Sciatic nerve (tissue), 2 donors: ENCODE results near the gene RANBP6. TPM values are rescaled to one million over a fixed set of nuclear protein-coding genes. Genes with fewer than 3 reads are reported as not detected.
"Not testable (repeated sequence)": the region's sequence is repeated elsewhere in the genome, so short reads cannot be mapped to it uniquely, and the experiment has no call there.

Experiments used
- ATAC-seq: fragments of 200-7000 bp; cut with Tn5 transposase; one replicate; pipeline ENCODE4 v1.9.1; 2020; ENCODE audit warnings: mild to moderate bottlenecking, moderate library complexity
- DNase-seq: peaks from one replicate; pipeline ENCODE4 v3.0.0-alpha.2; 2020; ENCODE audit warnings: low spot score
- intact Hi-C: fragments of 100-400 bp; cut with DNase I; formaldehyde crosslinking; loops from one replicate; pipeline ENCODE4 v1.14.2; 2022
- total RNA-seq: library from RNA; stranded (reverse); fragmentation: NEBNext Ultra II Directional; extraction: Animal tissue kit (Norgen Biotek cat#: 25700); gene quantifications from one replicate; pipeline ENCODE4 v1.2.1, GENCODE V29; 2021
- donor health status: DM: no; HTN: no; CAD: no.
- donor health status: DM: no; HTN: no; CAD: no.

Gene RANBP6
- 13.2 TPM for total RNA-seq

- intact Hi-C loops, result no loop called here
- ATAC-seq, result peak; percentile 100
- DNase-seq, result peak; percentile 94
Observed at GRCh38 chr9:6015278-6016157, at the start of gene RANBP6. Gene RANBP6, minus strand, starts transcription at chr9:6015624. Its CDS starts 17 bp downstream, at chr9:6015607.

- ATAC-seq, intact Hi-C loops, DNase-seq: not testable (repeated sequence)
Observed at GRCh38 chr9:6063146-6063545, 47.7 kb upstream of the RANBP6 start.

- intact Hi-C loops, result loop anchor here (10.0 kb wide), 1 partner anchor 171 kb away; no protein-coding TSS in a partner anchor
- DNase-seq, result no peak
- ATAC-seq, result no peak
Observed at GRCh38 chr9:6055666-6056065, 40.2 kb upstream of the RANBP6 start.

- DNase-seq (no peak), ATAC-seq (peak; percentile 73)
- intact Hi-C loops, result loop anchor here (10.0 kb wide), 1 partner anchor 170 kb away; no protein-coding TSS in a partner anchor
Observed at GRCh38 chr9:6055216-6055615, 39.8 kb upstream of the RANBP6 start.

- DNase-seq (peak; percentile 78), ATAC-seq (peak; percentile 86)
- intact Hi-C loops, result loop anchor here (10.0 kb wide), 1 partner anchor 170 kb away; no protein-coding TSS in a partner anchor
Observed at GRCh38 chr9:6054280-6055099, 39.1 kb upstream of the RANBP6 start.

GRCh38 chr9:6052293-6052919 is 37.0 kb upstream of the RANBP6 start:
- intact Hi-C loops, result loop anchor here (10.0 kb wide), 1 partner anchor 168 kb away; no protein-coding TSS in a partner anchor
- DNase-seq (no peak), ATAC-seq (no peak)

- intact Hi-C loops, result loop anchor here (10.0 kb wide), 1 partner anchor 167 kb away; no protein-coding TSS in a partner anchor
- no peak for DNase-seq
- no peak for ATAC-seq
Observed at GRCh38 chr9:6051511-6051950, 36.1 kb upstream of the RANBP6 start.

- DNase-seq (no peak), ATAC-seq (no peak)
- intact Hi-C loops, result loop anchor here (10.0 kb wide), 1 partner anchor 165 kb away; no protein-coding TSS in a partner anchor
Observed at GRCh38 chr9:6049798-6050197, 34.4 kb upstream of the RANBP6 start.

- ATAC-seq (no peak), DNase-seq (no peak)
- intact Hi-C loops, result no loop called here
Observed at GRCh38 chr9:6048039-6048438, 32.6 kb upstream of the RANBP6 start.

GRCh38 chr9:6047020-6047419 is 31.6 kb upstream of the RANBP6 start:
- DNase-seq (no peak), ATAC-seq (no peak)
- intact Hi-C loops, result no loop called here

GRCh38 chr9:6045364-6045763 is 29.9 kb upstream of the RANBP6 start:
- DNase-seq (no peak), ATAC-seq (no peak)
- intact Hi-C loops, result no loop called here

GRCh38 chr9:6040077-6040476 is 24.7 kb upstream of the RANBP6 start:
- intact Hi-C loops, result no loop called here
- ATAC-seq, result no peak
- no peak for DNase-seq

GRCh38 chr9:6036391-6036790 is 21.0 kb upstream of the RANBP6 start:
- intact Hi-C loops, result no loop called here
- DNase-seq, result no peak
- no peak for ATAC-seq

GRCh38 chr9:6034954-6035353 is 19.5 kb upstream of the RANBP6 start:
- DNase-seq (no peak), ATAC-seq (no peak)
- intact Hi-C loops, result no loop called here

GRCh38 chr9:6029604-6030274 is 14.3 kb upstream of the RANBP6 start:
- DNase-seq (no peak), ATAC-seq (no peak)
- intact Hi-C loops, result no loop called here

- intact Hi-C loops, result no loop called here
- DNase-seq (no peak), ATAC-seq (no peak)
Observed at GRCh38 chr9:6024035-6024554, 8.7 kb upstream of the RANBP6 start.

- ATAC-seq, DNase-seq, intact Hi-C loops: not testable (repeated sequence)
Observed at GRCh38 chr9:6016975-6017374, 1.6 kb upstream of the RANBP6 start.

- no peak for DNase-seq
- no peak for ATAC-seq
- intact Hi-C loops, result no loop called here
Observed at GRCh38 chr9:6014670-6015270, 654 bp downstream of the RANBP6 start.
